A673 (cell line): ENCODE measurements around the gene PIK3CD.

ENCODE experiments used
- CTCF ChIP-seq: fragments of 300-800, 200-600 bp; sonication (generic); conservative IDR thresholded peaks from 2 replicates; pipeline ENCODE4 v1.5.1; 2017; ENCODE audit warnings: low read depth, mild to moderate bottlenecking, antibody characterized with exemption, low read length, moderate library complexity, mixed read lengths
- EZH2 ChIP-seq: fragments of 200-600 bp; sonication (generic); IDR thresholded peaks from 2 replicates; pipeline ENCODE4 v1.6.1; 2017; ENCODE audit warnings: borderline replicate concordance, low read depth, mild to moderate bottlenecking, mixed read lengths, antibody characterized with exemption, low read length; ENCODE audit not compliant: poor library complexity, severe bottlenecking

- TF ChIP-seq CTCF: no peak
- no peak for TF ChIP-seq EZH2
Observed at GRCh38 chr1:9764550-9764949, 113.0 kb downstream of the PIK3CD start.
